Left renal pelvis (tissue), 4 donors: ENCODE measurements around the gene MAP3K9. TPM values are rescaled to one million over a fixed set of nuclear protein-coding genes. Genes with fewer than 3 reads are reported as not detected.

Experiments
- DNase-seq, 4 donors: peaks; one replicate each; pipeline ENCODE4 v3.0.0-alpha.2; 2013; ENCODE audit warnings: low read depth in 4 of 4, low spot score in 3 of 4
- polyA plus RNA-seq, 4 donors: library from polyadenylated mRNA; unstranded; fragments of 120-200 nt; gene quantifications; one replicate each; pipeline ENCODE4 v1.2.1, GENCODE V29; 2013; ENCODE audit not compliant: insufficient read length in 4 of 4

Gene MAP3K9
- polyA plus RNA-seq, 4 donors = 2.2 to 4.4 (median 3.3) TPM

GRCh38 chr14:70730393-70730792 lies 78.9 kb downstream of the MAP3K9 start:
- DNase-seq = no peak

- DNase-seq = no peak
Observed at GRCh38 chr14:70726651-70727375, 82.5 kb downstream of the MAP3K9 start.

- DNase-seq = no peak
Observed at GRCh38 chr14:70724944-70725343, 84.4 kb downstream of the MAP3K9 start.

- DNase-seq = no peak
Observed at GRCh38 chr14:70724110-70724509, 85.2 kb downstream of the MAP3K9 start.

- no peak for DNase-seq
Observed at GRCh38 chr14:70723276-70723675, 86.0 kb downstream of the MAP3K9 start.

- DNase-seq = no peak
Observed at GRCh38 chr14:70722418-70722817, 86.9 kb downstream of the MAP3K9 start.

- no peak for DNase-seq
Observed at GRCh38 chr14:70721542-70721941, 87.8 kb downstream of the MAP3K9 start.

- DNase-seq = no peak
Observed at GRCh38 chr14:70718383-70719118, 90.8 kb downstream of the MAP3K9 start.

GRCh38 chr14:70716958-70717357 lies 92.4 kb downstream of the MAP3K9 start:
- DNase-seq = no peak

GRCh38 chr14:70716483-70716882 lies 92.8 kb downstream of the MAP3K9 start:
- DNase-seq = no peak

- peak; percentile 35 to 47 (median 46) for DNase-seq
Observed at GRCh38 chr14:70714055-70714550, 95.2 kb downstream of the MAP3K9 start.

- peak in 2 of 4 donors; percentile 14 to 24 for DNase-seq
Observed at GRCh38 chr14:70713511-70713916, 95.8 kb downstream of the MAP3K9 start.

- DNase-seq = no peak
Observed at GRCh38 chr14:70713096-70713495, 96.2 kb downstream of the MAP3K9 start.

GRCh38 chr14:70711451-70711850 lies 97.9 kb downstream of the MAP3K9 start:
- DNase-seq = no peak

- DNase-seq = no peak
Observed at GRCh38 chr14:70709726-70710382, 99.5 kb downstream of the MAP3K9 start.

- DNase-seq = no peak
Observed at GRCh38 chr14:70708717-70709570, 100.4 kb downstream of the MAP3K9 start.

GRCh38 chr14:70707138-70708038 lies 101.9 kb downstream of the MAP3K9 start:
- no peak for DNase-seq

GRCh38 chr14:70706177-70706576 lies 103.1 kb downstream of the MAP3K9 start:
- no peak for DNase-seq

- DNase-seq = no peak
Observed at GRCh38 chr14:70704960-70705359, 104.4 kb downstream of the MAP3K9 start.
